GM12864 (cell line): ENCODE data around the gene FBXL4.

Experiments
- DNase-seq: peaks from one replicate; pipeline ENCODE4 v3.0.0-alpha.2; 2011; ENCODE audit warnings: low read depth
- H3K4me3 ChIP-seq: 2 replicates; pipeline ENCODE4 v1.5.1; 2011; ENCODE audit warnings: mild to moderate bottlenecking, low read depth, low read length, control low read depth
- TF ChIP-seq, protein P1 (sequence below): IDR thresholded peaks from 2 replicates; pipeline ENCODE4 v1.5.1; 2011; ENCODE audit warnings: low read depth, mild to moderate bottlenecking, moderate library complexity, low read length, control low read depth, inconsistent platforms; ENCODE audit errors: missing control alignments

Gene FBXL4

GRCh38 chr6:98970469-98970868 is 22.7 kb upstream of the FBXL4 start:
- H3K4me3 ChIP-seq, result no peak overlapping the region
- DNase-seq, result no peak
- TF ChIP-seq, protein P1, sequence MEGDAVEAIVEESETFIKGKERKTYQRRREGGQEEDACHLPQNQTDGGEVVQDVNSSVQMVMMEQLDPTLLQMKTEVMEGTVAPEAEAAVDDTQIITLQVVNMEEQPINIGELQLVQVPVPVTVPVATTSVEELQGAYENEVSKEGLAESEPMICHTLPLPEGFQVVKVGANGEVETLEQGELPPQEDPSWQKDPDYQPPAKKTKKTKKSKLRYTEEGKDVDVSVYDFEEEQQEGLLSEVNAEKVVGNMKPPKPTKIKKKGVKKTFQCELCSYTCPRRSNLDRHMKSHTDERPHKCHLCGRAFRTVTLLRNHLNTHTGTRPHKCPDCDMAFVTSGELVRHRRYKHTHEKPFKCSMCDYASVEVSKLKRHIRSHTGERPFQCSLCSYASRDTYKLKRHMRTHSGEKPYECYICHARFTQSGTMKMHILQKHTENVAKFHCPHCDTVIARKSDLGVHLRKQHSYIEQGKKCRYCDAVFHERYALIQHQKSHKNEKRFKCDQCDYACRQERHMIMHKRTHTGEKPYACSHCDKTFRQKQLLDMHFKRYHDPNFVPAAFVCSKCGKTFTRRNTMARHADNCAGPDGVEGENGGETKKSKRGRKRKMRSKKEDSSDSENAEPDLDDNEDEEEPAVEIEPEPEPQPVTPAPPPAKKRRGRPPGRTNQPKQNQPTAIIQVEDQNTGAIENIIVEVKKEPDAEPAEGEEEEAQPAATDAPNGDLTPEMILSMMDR, result no peak

DNA sequence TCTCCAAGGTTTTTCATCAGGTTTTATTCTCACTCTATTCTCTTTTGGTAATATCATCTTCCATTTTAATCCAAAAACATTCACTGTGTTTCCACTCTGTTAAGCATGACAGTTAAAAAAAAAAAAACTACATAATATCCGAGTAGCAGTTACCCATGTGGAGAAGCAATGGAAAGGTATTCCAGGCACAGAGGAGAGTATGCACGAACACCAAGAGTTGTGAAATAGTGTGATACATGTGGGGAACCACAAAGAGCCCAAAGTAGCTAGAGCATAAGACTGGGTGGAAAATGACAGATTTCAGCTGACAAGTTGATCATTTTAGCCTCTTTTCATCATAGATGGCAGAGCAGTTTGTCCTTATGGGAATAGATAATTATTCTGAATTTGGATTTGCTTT is 19.9 kb upstream of the FBXL4 start:
- DNase-seq, result no peak
- no peak overlapping the region for H3K4me3 ChIP-seq
- TF ChIP-seq, protein P1, result no peak

DNA sequence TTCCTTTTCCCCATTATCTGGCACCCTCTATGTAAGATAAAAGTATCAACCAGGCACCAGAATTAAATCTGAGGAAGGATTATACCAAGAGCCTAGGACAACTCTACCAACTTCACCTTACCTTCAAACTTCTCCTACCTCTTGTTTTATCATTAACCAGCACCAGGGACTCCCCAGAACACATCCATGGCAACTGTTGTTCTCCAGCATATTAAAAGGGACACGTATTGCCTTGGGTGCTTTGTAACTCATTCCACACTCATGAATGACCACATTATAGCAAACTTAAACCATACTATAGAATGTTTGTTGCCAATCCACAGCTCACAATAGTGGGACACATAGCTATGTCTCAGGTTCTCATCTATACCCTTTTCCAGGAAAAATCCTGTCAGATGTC is 11.9 kb upstream of the FBXL4 start:
- TF ChIP-seq, protein P1, result no peak
- DNase-seq, result no peak
- no peak overlapping the region for H3K4me3 ChIP-seq

- DNase-seq, result no peak
- H3K4me3 ChIP-seq, result no peak overlapping the region
- TF ChIP-seq, protein P1, result no peak
Observed at GRCh38 chr6:98958776-98959175, 11.0 kb upstream of the FBXL4 start.

DNA sequence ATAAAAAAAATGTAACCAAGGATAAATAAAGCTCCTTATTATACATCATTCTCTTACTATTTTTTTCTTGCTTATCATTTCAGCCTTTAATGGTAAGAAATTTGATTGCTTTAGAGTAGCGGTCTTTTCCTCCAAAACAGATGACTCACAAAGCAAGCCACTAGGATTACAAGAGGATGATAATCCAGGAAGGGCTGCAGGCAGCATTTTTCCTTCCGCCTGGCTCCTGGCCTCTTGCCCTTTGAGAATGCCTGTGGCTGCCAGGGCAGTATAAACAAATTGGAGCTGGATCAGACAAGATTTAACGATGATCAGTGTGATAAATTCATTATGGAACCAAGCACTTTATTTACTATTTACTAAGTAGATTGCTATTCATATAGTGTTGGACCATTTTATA is 9.7 kb upstream of the FBXL4 start:
- TF ChIP-seq, protein P1, result no peak
- H3K4me3 ChIP-seq, result no peak overlapping the region
- DNase-seq, result no peak

GRCh38 chr6:98949589-98949988 is 1.8 kb upstream of the FBXL4 start:
- H3K4me3 ChIP-seq, result no peak overlapping the region
- no peak for DNase-seq
- TF ChIP-seq, protein P1, result no peak

GRCh38 chr6:98946879-98947410 is 801 bp downstream of the FBXL4 start:
- peak overlapping the region; percentile 99 for H3K4me3 ChIP-seq
- TF ChIP-seq, protein P1, result no peak
- no peak for DNase-seq
